ENCODE data around the gene LMBRD1. TPM values are rescaled to one million over a fixed set of nuclear protein-coding genes. Genes with fewer than 3 reads are reported as not detected.

LMBRD1 gene
- 10 to 100 TPM; 30.1 to 34.8 TPM for total RNA-seq
- polyA plus RNA-seq (2013, experiment 1 of 2): 30.5 TPM
- 30.9 TPM for polyA plus RNA-seq (2013, experiment 2 of 2)
- long read RNA-seq, experiment 1, transcript LMBRD1-202 (16 exons, 2,264 nt): major isoform, 11 of 21 reads
- long read RNA-seq, experiment 1, partial matches to known transcripts: 4 of 21 reads
- long read RNA-seq, experiment 1, other reads (novel, unspliced or antisense): 6 of 21 reads
- long read RNA-seq, experiment 2, transcript LMBRD1-202 (16 exons, 2,264 nt): major isoform, 99 of 108 reads
- long read RNA-seq, experiment 2, partial matches to known transcripts: 1 of 108 reads
- long read RNA-seq, experiment 2, other reads (novel, unspliced or antisense): 5 of 108 reads
- long read RNA-seq, experiment 3, transcript LMBRD1-202 (16 exons, 2,264 nt): major isoform, 174 of 197 reads
- long read RNA-seq, experiment 3, partial matches to known transcripts: 10 of 197 reads
- long read RNA-seq, experiment 3, other reads (novel, unspliced or antisense): 9 of 197 reads
- long read RNA-seq, experiment 4, transcript LMBRD1-202 (16 exons, 2,264 nt): major isoform, 169 of 183 reads
- long read RNA-seq, experiment 4, partial matches to known transcripts: 5 of 183 reads
- long read RNA-seq, experiment 4, other reads (novel, unspliced or antisense): 6 of 183 reads

DNA sequence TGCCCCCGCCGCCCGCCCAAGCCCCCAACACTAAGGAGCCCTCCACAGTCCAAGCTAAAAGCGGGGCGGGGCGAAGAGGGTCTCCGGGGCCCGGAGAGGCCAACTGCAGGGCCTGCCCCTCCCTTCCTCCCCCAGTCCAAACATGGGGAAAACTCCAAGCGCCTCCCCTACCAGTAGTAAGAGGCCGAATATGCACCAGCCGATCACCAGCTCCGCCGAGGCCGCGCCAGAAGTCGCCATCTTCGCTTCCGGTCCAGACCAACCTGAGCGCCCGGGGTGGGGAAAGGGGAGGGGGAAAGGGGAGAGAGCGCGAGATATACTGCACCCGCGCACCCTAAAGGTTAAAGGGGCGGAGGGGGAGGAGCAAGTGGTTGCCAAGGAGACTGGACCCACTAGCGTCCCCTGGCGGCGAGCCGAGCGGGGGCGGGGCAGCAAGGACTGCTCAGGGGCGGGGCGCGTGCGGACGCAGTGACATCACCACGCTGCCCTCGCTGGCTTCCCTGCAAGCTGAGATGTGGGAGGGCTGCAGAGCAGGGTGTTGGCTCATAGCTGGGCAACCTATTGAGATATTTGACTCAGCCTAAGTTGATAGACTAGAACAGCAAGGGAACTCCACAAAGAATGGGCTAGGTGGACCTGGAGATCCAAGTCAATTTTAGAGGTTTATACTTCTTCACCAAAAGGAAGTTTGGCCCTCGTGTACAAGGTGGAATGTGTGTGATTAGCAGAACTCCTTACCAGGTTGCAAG, at the start of gene LMBRD1:
Gene LMBRD1 (minus strand): TSS at position 369 of the 749 bp plus-strand sequence. CDS start 129 bp downstream, at position 240.
- Mint-ChIP-seq H3K9me3 (no peaks in the 10 kb centered on the region), H3K4me3 (peak within 1 kb of the TSS; percentile 92), H3K27me3 (ENCODE audit: insufficient read depth) (no peaks in the 10 kb centered on the region), H3K36me3 (ENCODE audit: low read depth) (no peaks in the 10 kb centered on the region), H3K27ac (peak within 1 kb of the TSS; percentile 99), H3K4me1 (peaks cover 28% of the 10 kb centered on the region)
- Histone ChIP-seq H3K27ac (ENCODE audit: low read depth, low read length) (peak within 1 kb of the TSS; percentile 82), H3K4me3 (ENCODE audit: low read length) (peak within 1 kb of the TSS; percentile 85), H3K4me1 (ENCODE audit: control insufficient read depth, insufficient read depth, low read length) (peaks cover 8% of the 10 kb centered on the region), H3K27me3 (ENCODE audit: control insufficient read depth, insufficient read depth, low read length, poor library complexity, severe bottlenecking) (no peaks in the 10 kb centered on the region), H3K36me3 (ENCODE audit: control insufficient read depth, insufficient read depth, low read length) (no peaks in the 10 kb centered on the region), H3K9ac (ENCODE audit: extremely low read depth, low read length, poor library complexity, severe bottlenecking) (peak within 1 kb of the TSS; percentile 99), H3K9me3 (ENCODE audit: control insufficient read depth, low read length) (no peaks in the 10 kb centered on the region)
- 0 to 3% methylated on average over 2 to 39 of the region's 39 CpGs for WGBS, 2 experiments (ENCODE audit: insufficient coverage in 1 of 2, insufficient read length in 1 of 2)
- TF ChIP-seq, protein P1, sequence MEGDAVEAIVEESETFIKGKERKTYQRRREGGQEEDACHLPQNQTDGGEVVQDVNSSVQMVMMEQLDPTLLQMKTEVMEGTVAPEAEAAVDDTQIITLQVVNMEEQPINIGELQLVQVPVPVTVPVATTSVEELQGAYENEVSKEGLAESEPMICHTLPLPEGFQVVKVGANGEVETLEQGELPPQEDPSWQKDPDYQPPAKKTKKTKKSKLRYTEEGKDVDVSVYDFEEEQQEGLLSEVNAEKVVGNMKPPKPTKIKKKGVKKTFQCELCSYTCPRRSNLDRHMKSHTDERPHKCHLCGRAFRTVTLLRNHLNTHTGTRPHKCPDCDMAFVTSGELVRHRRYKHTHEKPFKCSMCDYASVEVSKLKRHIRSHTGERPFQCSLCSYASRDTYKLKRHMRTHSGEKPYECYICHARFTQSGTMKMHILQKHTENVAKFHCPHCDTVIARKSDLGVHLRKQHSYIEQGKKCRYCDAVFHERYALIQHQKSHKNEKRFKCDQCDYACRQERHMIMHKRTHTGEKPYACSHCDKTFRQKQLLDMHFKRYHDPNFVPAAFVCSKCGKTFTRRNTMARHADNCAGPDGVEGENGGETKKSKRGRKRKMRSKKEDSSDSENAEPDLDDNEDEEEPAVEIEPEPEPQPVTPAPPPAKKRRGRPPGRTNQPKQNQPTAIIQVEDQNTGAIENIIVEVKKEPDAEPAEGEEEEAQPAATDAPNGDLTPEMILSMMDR (conservative IDR thresholded peaks at IDR 0.05): peak; percentile 100
- peak; percentile 100 for DNase-seq

DNA sequence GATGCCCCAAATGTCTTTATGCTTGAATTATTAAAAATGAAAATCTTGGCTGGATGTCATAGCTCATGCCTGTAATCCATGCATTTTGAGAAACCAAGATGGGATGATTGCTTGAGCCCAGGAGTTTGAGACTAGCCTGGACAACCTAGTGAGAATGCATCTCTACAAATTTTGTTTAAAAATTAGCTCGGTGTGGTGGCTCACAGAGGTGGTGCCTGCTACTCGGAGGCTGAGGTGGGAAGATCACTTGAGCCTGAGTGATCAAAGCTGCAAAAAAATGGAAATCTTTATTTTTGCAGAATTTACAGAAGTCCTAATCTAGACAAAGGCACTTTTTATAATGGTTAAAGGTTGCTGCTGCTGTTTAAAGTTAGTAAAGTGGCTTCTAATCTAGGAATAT, 49.5 kb upstream of the LMBRD1 start:
- no peaks in the 10 kb centered on the region for H3K27me3 ChIP-seq (ENCODE audit: control insufficient read depth, insufficient read depth, low read length, poor library complexity, severe bottlenecking)
- no peaks in the 10 kb centered on the region for H3K4me1 ChIP-seq (ENCODE audit: control insufficient read depth, insufficient read depth, low read length)
- H3K9me3 ChIP-seq (ENCODE audit: control insufficient read depth, low read length): no peaks in the 10 kb centered on the region
- Mint-ChIP-seq H3K36me3 (ENCODE audit: low read depth) (no peaks in the 10 kb centered on the region), H3K27me3 (ENCODE audit: insufficient read depth) (no peaks in the 10 kb centered on the region), H3K27ac (no peak overlapping the region), H3K4me3 (no peak overlapping the region), H3K9me3 (no peaks in the 10 kb centered on the region), H3K4me1 (no peaks in the 10 kb centered on the region)
- H3K27ac ChIP-seq (ENCODE audit: low read depth, low read length): no peak overlapping the region
- no peak for DNase-seq
- TF ChIP-seq, protein P1 (conservative IDR thresholded peaks at IDR 0.05): no peak
- H3K4me3 ChIP-seq (ENCODE audit: low read length): no peak overlapping the region
- 85 to 100% methylated on average over 2 of the region's 2 CpGs for WGBS, 2 experiments (ENCODE audit: insufficient coverage in 1 of 2, insufficient read length in 1 of 2)
- H3K36me3 ChIP-seq (ENCODE audit: control insufficient read depth, insufficient read depth, low read length): no peaks in the 10 kb centered on the region
- no peak overlapping the region for H3K9ac ChIP-seq (ENCODE audit: extremely low read depth, low read length, poor library complexity, severe bottlenecking)

DNA sequence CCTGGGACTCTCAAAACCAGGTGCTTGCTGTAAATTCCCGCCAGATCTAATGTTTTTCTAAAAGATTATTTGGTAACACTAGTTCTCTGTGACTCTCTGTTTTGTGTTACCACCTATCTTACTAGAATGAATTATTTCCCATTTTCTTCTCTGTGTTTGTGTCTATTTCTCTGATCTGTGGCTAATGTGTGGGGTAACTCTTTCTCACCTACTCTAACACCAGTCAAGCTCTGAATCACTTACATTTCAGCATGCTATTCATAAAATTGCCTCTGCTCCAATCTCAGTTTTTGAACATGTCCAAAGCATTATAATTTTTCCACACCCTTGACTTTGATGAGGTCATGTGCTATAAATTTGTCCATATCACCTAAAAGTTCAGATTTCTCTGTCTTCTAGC, 46.4 kb upstream of the LMBRD1 start:
- H3K9ac ChIP-seq (ENCODE audit: extremely low read depth, low read length, poor library complexity, severe bottlenecking): no peak overlapping the region
- DNase-seq: no peak
- H3K4me1 Mint-ChIP-seq: no peaks in the 10 kb centered on the region
- WGBS, 2 experiments (ENCODE audit: insufficient coverage in 1 of 2, insufficient read length in 1 of 2): 80 to 92% methylated on average over 1 of the region's 1 CpG
- no peak overlapping the region for H3K4me3 ChIP-seq (ENCODE audit: low read length)
- H3K4me3 Mint-ChIP-seq: no peak overlapping the region
- H3K36me3 Mint-ChIP-seq (ENCODE audit: low read depth): no peaks in the 10 kb centered on the region
- H3K4me1 ChIP-seq (ENCODE audit: control insufficient read depth, insufficient read depth, low read length): no peaks in the 10 kb centered on the region
- no peak overlapping the region for H3K27ac ChIP-seq (ENCODE audit: low read depth, low read length)
- H3K27ac Mint-ChIP-seq: no peak overlapping the region
- no peaks in the 10 kb centered on the region for H3K27me3 ChIP-seq (ENCODE audit: control insufficient read depth, insufficient read depth, low read length, poor library complexity, severe bottlenecking)
- no peaks in the 10 kb centered on the region for H3K27me3 Mint-ChIP-seq (ENCODE audit: insufficient read depth)
- H3K9me3 Mint-ChIP-seq: no peaks in the 10 kb centered on the region
- TF ChIP-seq, protein P1 (conservative IDR thresholded peaks at IDR 0.05): no peak
- no peaks in the 10 kb centered on the region for H3K9me3 ChIP-seq (ENCODE audit: control insufficient read depth, low read length)
- no peaks in the 10 kb centered on the region for H3K36me3 ChIP-seq (ENCODE audit: control insufficient read depth, insufficient read depth, low read length)
